Lower leg skin (tissue), 3 donors: ENCODE data around the gene OR1K1.

Experiments
- POLR2A ChIP-seq, 2 donors: fragments of 450-650 bp; IDR thresholded peaks; one replicate each; pipeline ENCODE4 v1.6.1; 2016 to 2017; ENCODE audit warnings: antibody characterized with exemption in 2 of 2, mild to moderate bottlenecking in 1 of 2, moderate library complexity in 1 of 2
- TF ChIP-seq, protein P1 (sequence below), 3 donors: fragments of 450-650 bp; IDR thresholded peaks; one replicate each; pipeline ENCODE4 v1.5.1; 2016; ENCODE audit warnings: antibody characterized with exemption in 3 of 3, mild to moderate bottlenecking in 3 of 3, moderate library complexity in 2 of 3

DNA sequence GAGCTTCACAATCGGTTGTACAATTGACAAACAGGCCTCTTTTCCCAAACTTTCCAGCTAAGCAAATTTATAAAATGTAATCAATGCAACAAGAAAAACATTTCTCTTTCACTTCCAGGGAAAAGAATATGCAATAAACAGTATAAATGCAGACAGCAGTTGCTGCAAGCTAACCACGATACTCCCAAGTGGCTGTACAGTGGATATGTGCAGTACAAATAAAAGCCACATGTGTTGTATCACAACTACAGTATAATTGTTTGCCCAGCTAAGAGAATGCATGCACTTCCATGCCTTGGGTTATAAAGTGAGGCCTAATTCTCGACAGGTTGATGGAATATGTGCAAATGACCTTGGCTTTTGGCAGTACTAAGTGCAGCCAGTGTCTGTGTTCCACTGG is 45.2 kb downstream of the OR1K1 start:
- TF ChIP-seq POLR2A (IDR thresholded peaks at IDR 0.05): no peak
- TF ChIP-seq, protein P1, sequence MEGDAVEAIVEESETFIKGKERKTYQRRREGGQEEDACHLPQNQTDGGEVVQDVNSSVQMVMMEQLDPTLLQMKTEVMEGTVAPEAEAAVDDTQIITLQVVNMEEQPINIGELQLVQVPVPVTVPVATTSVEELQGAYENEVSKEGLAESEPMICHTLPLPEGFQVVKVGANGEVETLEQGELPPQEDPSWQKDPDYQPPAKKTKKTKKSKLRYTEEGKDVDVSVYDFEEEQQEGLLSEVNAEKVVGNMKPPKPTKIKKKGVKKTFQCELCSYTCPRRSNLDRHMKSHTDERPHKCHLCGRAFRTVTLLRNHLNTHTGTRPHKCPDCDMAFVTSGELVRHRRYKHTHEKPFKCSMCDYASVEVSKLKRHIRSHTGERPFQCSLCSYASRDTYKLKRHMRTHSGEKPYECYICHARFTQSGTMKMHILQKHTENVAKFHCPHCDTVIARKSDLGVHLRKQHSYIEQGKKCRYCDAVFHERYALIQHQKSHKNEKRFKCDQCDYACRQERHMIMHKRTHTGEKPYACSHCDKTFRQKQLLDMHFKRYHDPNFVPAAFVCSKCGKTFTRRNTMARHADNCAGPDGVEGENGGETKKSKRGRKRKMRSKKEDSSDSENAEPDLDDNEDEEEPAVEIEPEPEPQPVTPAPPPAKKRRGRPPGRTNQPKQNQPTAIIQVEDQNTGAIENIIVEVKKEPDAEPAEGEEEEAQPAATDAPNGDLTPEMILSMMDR (IDR thresholded peaks at IDR 0.05): no peak
